Heart right ventricle (tissue), 16 donors: ENCODE results near the gene ZNF652. TPM values are rescaled to one million over a fixed set of nuclear protein-coding genes. Genes with fewer than 3 reads are reported as not detected.
A peak's percentile ranks its signal among the peaks of the same experiment; 100 is the strongest.

Experiments
- ATAC-seq, 8 donors: fragments of 200-7000 bp; cut with Tn5 transposase; one replicate each; pipeline ENCODE4 v1.9.1; 2020; ENCODE audit warnings: mild to moderate bottlenecking in 8 of 8, moderate library complexity in 8 of 8, moderate number of reproducible peaks in 1 of 8
- DNase-seq, 2 donors: peaks; one replicate each; pipeline ENCODE4 v3.0.0-alpha.2; 2020
- H3K27ac ChIP-seq, 10 donors: fragments of 200-600 bp; sonication (generic) in 2 of 10; one replicate each; pipeline versions ENCODE4 v1.5.0 to v1.8.0; 2020 to 2022; ENCODE audit warnings: mild to moderate bottlenecking in 3 of 10
- H3K27me3 ChIP-seq, 7 donors: fragments of 200-600 bp; one replicate each; pipeline ENCODE4 v1.8.0; 2021 to 2022; ENCODE audit warnings: mild to moderate bottlenecking in 2 of 7
- H3K36me3 ChIP-seq, 9 donors: fragments of 200-600 bp; sonication (generic) in 1 of 9; one replicate each; pipeline versions ENCODE4 v1.5.0 to v1.8.0; 2020 to 2022; ENCODE audit warnings: mild to moderate bottlenecking in 2 of 9
- H3K4me1 ChIP-seq, 9 donors: fragments of 200-600 bp; sonication (generic) in 1 of 9; one replicate each; pipeline versions ENCODE4 v1.5.0 to v1.8.0; 2020 to 2022; ENCODE audit warnings: mild to moderate bottlenecking in 4 of 9
- H3K4me3 ChIP-seq, 10 donors: fragments of 200-600 bp; sonication (generic) in 2 of 10; one replicate each; pipeline versions ENCODE4 v1.5.0 to v1.8.0; 2020 to 2022; ENCODE audit warnings: mild to moderate bottlenecking in 7 of 10, moderate library complexity in 2 of 10
- H3K9me3 ChIP-seq, 11 donors: fragments of 200-600 bp in 10 of 11; sonication (generic) in 2 of 11; one replicate each; pipeline versions ENCODE4 v1.5.0 to v1.8.0; 2013 to 2022; ENCODE audit warnings: mild to moderate bottlenecking in 2 of 11, control low read depth in 1 of 11, moderate library complexity in 1 of 11
- CTCF ChIP-seq, 9 donors: fragments of 200-600 bp; sonication (generic) in 2 of 9; IDR thresholded peaks; one replicate each; pipeline versions ENCODE4 v1.5.0 to v1.8.0; 2021 to 2022; ENCODE audit warnings: antibody characterized with exemption in 9 of 9, mild to moderate bottlenecking in 5 of 9, moderate library complexity in 1 of 9
- WGBS, 2 donors: extraction: QIAGEN DNeasy Blood & Tissue Kit; methylation state at CpG; one replicate each; pipeline ENCODE4 v1.1.7; 2013; ENCODE audit warnings: inconsistent platforms in 1 of 2; 5-methylcytosine and 5-hydroxymethylcytosine counted together
- intact Hi-C, 10 donors: fragments of 100-400 bp; cut with DNase I; formaldehyde crosslinking; loops; one replicate each; pipeline versions ENCODE4 v1.11.1 to v1.14.2; 2022
- long read RNA-seq, 3 donors: library from polyadenylated mRNA; unstranded; transcript quantifications; one replicate each; pipeline ENCODE4 v2.0.0, GENCODE V29; 2020 to 2021
- polyA plus RNA-seq, 2 donors: library from polyadenylated mRNA; stranded (reverse); fragments of 200-250 nt; gene quantifications; one replicate each; pipeline ENCODE4 v1.2.3, GENCODE V29; 2013
- total RNA-seq, 10 donors: library from RNA; stranded (reverse); fragmentation: NEBNext Ultra II Directional in 3 of 10; extraction: Animal tissue kit (Norgen Biotek cat#: 25700) in 3 of 10; gene quantifications; one replicate each; pipeline versions ENCODE4 v1.2.1 to v1.2.4, GENCODE V29; 2021 to 2023
- donor health status: Arrhythmogenic right ventricular cardiomyopathy.
- donor health status: ischemic (EF 13 %, LVEDD 7.1; RV severe dilation, severe dysfunction).
- donor health status: healthy with polysubstance abuse.
- donor health status: DM: no; HTN: yes; CAD: no.
- donor health status: DM: no; HTN: no; CAD: no.
- donor health status: ischemic (EF 25% LVEDD 6.9; RV normal size, moderate dysfunction).
- donor health status: ischemic (EF 25% LVEDD 5.7; RV mildly dilated, moderate dysfunction).
- donor health status: healthy.
- donor health status: DM: yes; HTN: yes; CAD: no.
- donor health status: Ischemic cardiomyopathy.
- donor health status: ischemic (EF 35%, LVEDD 5.7; RV mildly dilated, moderate dysfunction).
- donor health status: nonischemic (EF 11% LVEDD 7.7; RV severe dilation, severe dysfunction).
- donor health status: DM: yes; HTN: yes; CAD: no.
- donor health status: PGD.
- donor health status: ischemic (EF 29% LVEDD 5.4; RV normal size, mild dysfunction).
- donor health status: nonischemic (EF 23%, LVEDD 6.1; RV moderate dilation, normal function).

ZNF652 gene
- total RNA-seq (10 to 100 TPM; 16.0 to 23.8 (median 19.6) TPM), polyA plus RNA-seq (10 to 100 TPM in 1 of 2 donors, 1 to 10 TPM in 1; 5.2 to 35.6 TPM)
- long read RNA-seq, donor 1, partial matches to known transcripts, result 3 of 3 reads
- long read RNA-seq, donor 1, other reads (novel, unspliced or antisense), result 0 of 3 reads
- long read RNA-seq, donor 2, partial matches to known transcripts, result 4 of 5 reads
- long read RNA-seq, donor 2, other reads (novel, unspliced or antisense), result 1 of 5 reads
- long read RNA-seq, donor 3, partial matches to known transcripts, result 1 of 21 reads
- long read RNA-seq, donor 3, other reads (novel, unspliced or antisense), result 20 of 21 reads

DNA sequence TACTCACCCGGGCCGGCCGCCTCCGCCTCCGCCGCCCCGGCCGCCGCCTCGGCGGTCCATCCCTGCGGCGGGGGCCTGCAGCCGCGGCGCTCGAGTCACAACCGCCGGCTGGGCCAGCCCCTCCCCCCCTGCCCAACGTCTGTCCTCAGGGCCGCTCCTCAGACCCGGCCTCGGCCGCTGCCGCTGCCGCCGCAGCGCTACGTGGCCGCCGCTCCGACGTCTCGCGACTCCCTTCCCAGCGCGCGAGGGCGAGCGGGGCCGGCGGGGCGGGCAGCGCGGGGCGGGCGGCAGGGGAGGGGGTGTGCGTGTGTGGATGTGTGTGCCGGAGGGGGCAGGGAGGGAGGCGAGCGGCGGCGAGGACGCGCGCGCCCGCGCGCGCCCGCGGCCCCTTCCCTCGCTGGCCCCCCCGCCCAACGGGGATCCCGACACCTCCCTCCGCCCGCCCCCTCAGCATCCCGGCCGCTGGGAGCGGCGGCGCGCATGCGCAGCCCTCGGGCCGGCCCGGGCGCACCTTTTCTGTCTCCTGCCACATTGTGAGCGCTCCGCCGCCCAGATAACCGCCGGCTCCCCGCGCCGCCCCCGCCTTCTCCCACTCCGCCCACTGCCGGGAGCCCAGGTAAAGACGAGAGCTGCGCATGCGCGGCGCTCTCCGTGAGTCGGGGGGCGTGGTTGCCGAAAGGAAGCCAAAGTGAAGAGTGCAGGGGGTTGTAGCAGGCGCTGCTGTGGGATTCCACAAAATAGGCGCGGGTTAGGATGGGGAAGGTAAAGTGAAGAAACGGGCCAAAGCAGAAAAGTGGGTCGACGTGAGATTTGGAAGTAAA is at the start of gene ZNF652:
Gene ZNF652 (minus strand): TSS at position 349 of the 821 bp plus-strand sequence. CDS start 44,525 bp downstream, outside the sequence.
- Histone ChIP-seq H3K27me3 (no peaks in the 10 kb centered on the region), H3K4me3 (peak within 1 kb of the TSS; percentile 82 to 100 (median 94)), H3K9me3 (no peaks in the 10 kb centered on the region), H3K4me1 (peaks cover 0 to 46% (median 36%) of the 10 kb centered on the region in 9 donors), H3K27ac (peak within 1 kb of the TSS; percentile 55 to 95 (median 92)), H3K36me3 (no peaks in the 10 kb centered on the region)
- DNase-seq (peak; percentile 91), ATAC-seq (peak; percentile 86 to 95 (median 92))
- intact Hi-C loops, result loop anchor here in 4 of 10 donors (5.0 to 10.0 kb wide), 2 partner anchors 45 to 47 kb away; no protein-coding TSS in a partner anchor
- 0 to 1% methylated on average over 32 to 98 of the region's 106 CpGs for WGBS, 2 donors
- no peak for TF ChIP-seq CTCF (IDR thresholded peaks at IDR 0.05)

DNA sequence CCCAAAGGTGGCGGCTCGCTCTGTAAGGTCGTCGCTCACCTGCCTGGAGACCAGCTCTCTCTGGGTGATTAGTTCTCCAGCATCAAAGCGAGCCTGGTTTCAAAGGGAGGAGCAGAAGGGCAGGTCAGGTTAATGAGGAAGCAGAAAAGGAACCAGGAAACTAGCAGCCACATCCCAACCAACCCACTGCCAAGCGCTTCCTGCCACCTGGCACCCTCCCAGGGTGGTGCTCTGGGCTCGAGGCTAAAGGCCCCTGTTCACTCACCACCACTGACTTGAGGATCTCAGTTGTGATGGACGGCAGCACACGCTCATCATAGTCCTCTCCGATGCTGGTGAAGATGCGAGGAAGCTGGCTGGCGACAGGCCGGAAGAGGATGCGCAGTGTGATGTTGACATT is 47.0 kb upstream of the ZNF652 start:
- no peak overlapping the region for H3K27ac ChIP-seq
- DNase-seq (no peak), ATAC-seq (no peak)
- no peaks in the 10 kb centered on the region for H3K9me3 ChIP-seq
- no peak overlapping the region for H3K4me3 ChIP-seq
- intact Hi-C loops, result loop anchor here in 3 of 10 donors (5.0 to 10.0 kb wide), 3 partner anchors 146 to 296 kb away; partner anchors contain the start of gene SLC35B1 (in 1 of the 3)
- H3K4me1 ChIP-seq, result peaks cover 5 to 22% (median 13%) of the 10 kb centered on the region in 9 donors
- WGBS, 2 donors, result 91% methylated on average over 14 of the region's 14 CpGs
- peaks cover 0 to 91% (median 85%) of the 10 kb centered on the region in 9 donors for H3K36me3 ChIP-seq
- TF ChIP-seq CTCF (IDR thresholded peaks at IDR 0.05), result no peak
- H3K27me3 ChIP-seq, result no peaks in the 10 kb centered on the region

- TF ChIP-seq CTCF (IDR thresholded peaks at IDR 0.05), result peak; percentile 37 to 78 (median 66)
- DNase-seq (peak; percentile 53 to 68), ATAC-seq (peak; percentile 62 to 83 (median 74))
- Histone ChIP-seq H3K4me3 (no peak overlapping the region), H3K27me3 (no peaks in the 10 kb centered on the region), H3K36me3 (peaks cover 0 to 100% (median 89%) of the 10 kb centered on the region in 9 donors), H3K4me1 (peaks cover 0 to 13% (median 6%) of the 10 kb centered on the region in 9 donors), H3K9me3 (no peaks in the 10 kb centered on the region), H3K27ac (no peak overlapping the region)
- WGBS, 2 donors, result 32 to 36% methylated on average over 9 of the region's 9 CpGs
- intact Hi-C loops, result loop anchor here in 3 of 10 donors (5.0 to 10.0 kb wide), 3 partner anchors 147 to 297 kb away; partner anchors contain the start of gene SLC35B1 (in 1 of the 3)
These were observed 46.0 kb upstream of the ZNF652 start for GRCh38 chr17:49407981-49408501.

DNA sequence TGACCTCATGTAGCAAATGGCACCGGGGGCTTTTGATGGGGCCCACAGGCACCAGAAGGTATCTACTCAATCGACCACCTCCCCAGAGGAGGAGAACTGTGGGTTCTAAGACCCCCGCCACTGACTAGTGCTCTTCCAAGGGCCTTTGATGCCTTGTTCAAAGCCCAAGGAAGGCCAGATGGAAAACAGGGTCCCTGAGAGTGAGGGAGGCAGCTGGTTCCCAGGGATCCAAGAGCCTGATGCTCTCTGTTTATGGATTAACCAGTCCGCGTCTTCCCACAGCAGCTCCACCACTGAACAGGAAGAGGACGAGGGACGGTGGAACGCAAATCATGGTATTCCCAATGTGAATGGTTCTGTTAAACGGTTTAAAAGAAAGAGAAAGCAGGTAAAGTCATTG is 45.0 kb upstream of the ZNF652 start:
- Histone ChIP-seq H3K9me3 (no peaks in the 10 kb centered on the region), H3K36me3 (peaks cover 0 to 97% (median 80%) of the 10 kb centered on the region in 9 donors), H3K27me3 (no peaks in the 10 kb centered on the region), H3K27ac (no peak overlapping the region), H3K4me3 (no peak overlapping the region), H3K4me1 (peaks cover 0 to 13% (median 4%) of the 10 kb centered on the region in 9 donors)
- DNase-seq (no peak), ATAC-seq (no peak)
- intact Hi-C loops, result loop anchor here in 3 of 10 donors (5.0 to 10.0 kb wide), 3 partner anchors 148 to 298 kb away; partner anchors contain the start of gene SLC35B1 (in 1 of the 3)
- WGBS, 2 donors, result 94 to 97% methylated on average over 9 of the region's 9 CpGs
- TF ChIP-seq CTCF (IDR thresholded peaks at IDR 0.05), result no peak
